SK-MEL-5 (cell line): ENCODE results near the gene NR3C2. TPM values are rescaled to one million over a fixed set of nuclear protein-coding genes. Genes with fewer than 3 reads are reported as not detected.

Experiments used
- DNase-seq: peaks from one replicate; pipeline ENCODE4 v3.0.0-alpha.2; 2016; ENCODE audit warnings: low read depth, low spot score
- in situ Hi-C: cut with HindIII; loops from 2 replicates; pipeline ENCODE4 v1.10.0; 2016; ENCODE audit warnings: low sequenced_read_pairs, high pct_unique_total_duplicates, low pct_unique_long_range_greater_than_20kb
- total RNA-seq: library from RNA; depleted of rRNA; stranded (reverse); fragments of >200 nt; shearing (Covaris generic); gene quantifications from 2 replicates; pipeline ENCODE4 v1.2.3, GENCODE V29; 2014

Gene NR3C2
- total RNA-seq, 1 experiment from 2014 or later, result 0.32 TPM

DNA sequence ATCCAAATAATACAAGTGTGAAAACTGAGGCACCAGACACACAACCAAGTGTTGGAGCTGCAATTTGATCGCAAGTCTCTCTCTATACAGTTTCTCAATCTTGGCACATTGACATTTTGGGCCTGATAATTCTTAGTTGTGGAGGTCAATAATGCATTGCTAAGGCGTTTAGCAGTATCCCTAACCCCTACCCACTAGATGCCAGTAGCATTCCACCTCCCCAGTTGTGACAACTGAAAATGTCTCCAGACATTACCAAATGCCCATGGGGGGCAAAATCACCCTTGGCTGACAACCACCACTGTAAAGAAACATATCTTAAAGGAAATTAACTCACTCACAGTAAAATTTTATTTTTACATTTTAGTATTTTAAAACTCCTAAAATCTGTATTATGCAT is 4.2 kb downstream of the NR3C2 start:
- in situ Hi-C loops, result no loop called here

DNA sequence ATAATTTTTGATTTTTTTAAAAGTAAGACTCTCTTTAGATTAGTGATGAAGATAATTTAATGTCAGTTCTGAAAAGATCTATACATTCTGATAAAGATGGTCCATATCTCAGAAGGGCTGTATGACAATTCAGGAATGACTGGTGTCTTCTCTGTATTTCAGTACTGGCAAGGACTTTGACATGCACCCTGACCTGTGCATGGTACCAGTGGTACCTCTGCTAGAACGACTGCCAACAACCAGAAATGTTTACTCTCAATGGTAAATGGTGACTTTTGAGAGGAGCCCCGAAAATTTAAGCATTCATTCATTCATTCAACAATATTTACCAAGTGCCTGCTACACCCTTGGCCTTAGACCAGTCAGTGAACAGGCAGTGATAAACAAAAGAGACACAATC is 4.8 kb downstream of the NR3C2 start:
- in situ Hi-C loops, result no loop called here

More for the DNA sequence above, 4.2 kb downstream of the NR3C2 start:
- no peak for DNase-seq

DNA sequence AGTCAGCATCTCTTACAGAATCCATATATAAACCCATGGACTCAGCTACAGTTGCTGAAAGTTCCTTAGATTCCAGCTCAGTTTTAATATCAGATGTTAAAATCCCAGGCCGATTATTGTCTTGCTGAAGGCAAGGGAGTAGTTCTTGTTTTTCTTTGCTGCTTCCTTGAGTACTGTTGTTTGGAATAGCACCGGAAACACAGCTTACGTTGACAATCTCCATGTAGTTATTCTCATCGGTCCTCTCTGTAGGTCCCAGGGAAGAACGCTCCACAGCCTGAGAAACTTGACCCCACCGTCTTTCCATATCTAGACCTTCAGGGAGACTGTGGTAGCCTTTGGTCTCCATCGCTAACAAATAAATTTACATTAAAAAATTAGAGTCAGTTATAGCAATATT is 5.7 kb downstream of the NR3C2 start:
- in situ Hi-C loops, result no loop called here
- DNase-seq, result no peak

More for the DNA sequence above, 4.8 kb downstream of the NR3C2 start:
- no peak for DNase-seq

DNA sequence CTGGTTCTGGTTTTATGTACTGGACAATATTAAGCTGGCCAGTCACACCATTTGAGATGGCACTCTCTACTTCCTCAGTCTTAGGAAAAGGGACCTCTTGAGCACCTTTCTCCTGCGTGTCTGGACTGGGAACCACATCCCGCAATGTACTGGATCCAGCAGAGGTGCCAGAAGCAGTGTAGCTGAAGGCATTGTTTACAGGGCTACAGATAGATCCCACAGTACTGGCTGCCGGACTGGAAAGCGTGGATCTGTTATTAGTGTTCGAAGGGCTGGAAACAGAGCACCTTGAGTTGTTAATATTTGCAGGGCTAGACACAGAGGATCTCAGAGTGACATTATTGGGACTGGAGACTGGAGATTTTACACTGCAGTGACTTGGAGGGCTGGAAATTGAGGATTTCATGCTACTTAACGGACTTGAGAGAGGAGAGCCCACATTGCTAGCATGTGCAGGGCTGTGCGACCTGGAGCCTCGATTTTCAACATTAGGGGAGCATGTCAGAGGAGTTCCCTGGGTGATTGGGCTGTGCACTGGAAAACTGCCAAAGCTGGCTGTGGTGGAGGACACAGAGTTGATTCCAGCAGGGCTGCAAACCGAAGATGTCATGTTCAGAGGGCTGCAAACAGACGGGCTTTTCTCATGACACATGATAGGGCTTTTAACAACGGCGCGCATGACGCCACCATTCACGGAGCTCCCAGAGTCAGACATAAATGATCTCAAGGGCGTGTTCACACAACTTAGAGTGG is 6.4 kb downstream of the NR3C2 start:
- DNase-seq, result no peak
- in situ Hi-C loops, result no loop called here

DNA sequence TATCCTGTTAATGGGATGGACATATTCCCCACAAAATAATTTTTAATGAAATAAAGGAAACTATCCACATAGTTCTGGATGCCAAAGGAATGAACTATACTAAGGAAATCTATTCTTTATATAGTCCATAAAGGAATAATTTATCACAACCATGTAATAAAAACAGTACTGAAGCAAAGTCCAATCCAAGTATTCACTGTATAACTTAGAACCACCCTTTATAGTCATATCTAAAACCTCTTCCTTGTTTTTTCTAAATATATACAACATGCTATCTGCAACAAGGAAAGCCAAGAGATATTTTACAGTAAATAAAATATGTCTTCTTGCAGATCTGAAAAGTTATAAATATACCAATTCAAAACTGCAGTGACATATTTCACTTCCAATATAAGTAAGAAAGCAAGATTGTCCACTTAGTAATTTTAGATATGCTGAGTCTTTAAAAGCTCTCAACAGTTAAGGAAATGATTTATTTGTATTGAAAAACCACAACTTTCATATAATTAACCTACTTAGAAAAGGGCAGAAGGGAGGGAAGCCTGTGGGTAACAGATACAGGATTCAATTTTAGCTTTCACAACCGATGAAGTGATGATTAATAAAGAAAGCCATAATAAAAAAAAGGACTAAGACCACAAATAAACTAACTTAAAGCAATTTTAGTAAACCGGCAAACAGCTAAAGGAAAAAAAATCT is 8.0 kb downstream of the NR3C2 start:
- in situ Hi-C loops, result no loop called here
- DNase-seq, result no peak

DNA sequence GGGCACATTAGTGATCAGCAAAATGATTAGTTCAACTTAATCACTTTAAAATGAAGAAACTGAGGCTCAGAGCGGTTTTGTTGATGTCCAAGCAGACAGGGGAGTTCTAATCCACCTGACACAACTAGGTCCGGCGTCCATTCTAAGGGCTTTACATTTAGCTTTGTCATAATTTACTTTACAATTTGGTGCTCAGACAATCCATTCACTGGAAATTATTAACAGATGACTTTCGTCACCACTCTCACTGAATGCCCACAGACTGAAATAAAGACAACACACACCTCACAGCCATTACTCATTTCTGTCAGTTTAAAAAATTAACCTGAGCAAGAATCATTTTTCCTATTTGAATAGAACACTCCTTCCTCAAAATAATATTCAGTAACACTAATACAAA is 10.8 kb downstream of the NR3C2 start:
- in situ Hi-C loops, result no loop called here
- no peak for DNase-seq

DNA sequence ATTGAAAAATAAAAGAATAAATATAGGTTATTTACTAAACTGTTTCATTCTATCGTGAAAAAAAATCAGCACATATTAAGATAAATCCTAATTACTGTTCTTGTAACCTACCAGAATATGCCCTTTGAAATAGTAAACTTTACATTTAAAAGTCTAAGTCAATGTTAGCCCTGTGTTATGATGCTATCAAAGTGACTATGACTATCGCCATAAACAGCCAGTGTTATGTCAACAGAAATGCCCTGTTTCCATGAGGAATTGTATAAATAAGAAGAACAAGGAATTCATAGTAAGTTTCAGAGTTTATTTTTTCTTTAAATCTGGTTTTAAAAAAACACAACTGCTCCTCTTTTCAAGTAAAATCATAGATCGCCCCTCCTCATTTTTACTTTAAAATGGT is 11.4 kb downstream of the NR3C2 start:
- in situ Hi-C loops, result no loop called here
- DNase-seq, result no peak

DNA sequence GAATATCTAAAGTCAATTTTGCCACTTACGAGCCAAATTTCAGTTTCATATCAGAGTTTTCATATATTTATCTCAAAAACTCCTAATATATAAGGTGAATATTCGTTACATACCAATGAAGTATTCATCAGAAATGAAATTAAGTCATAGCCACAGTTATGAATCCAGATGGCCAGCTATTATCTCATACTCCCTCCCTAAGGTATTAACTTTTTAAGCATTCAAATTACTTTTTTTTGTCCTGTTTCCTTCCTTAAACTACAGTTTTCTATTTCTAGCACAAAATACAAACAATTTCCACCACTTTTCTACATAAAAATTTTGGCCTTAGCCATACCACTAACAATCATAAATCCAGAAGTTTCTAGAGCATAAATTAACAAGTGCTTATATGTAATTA is 13.0 kb downstream of the NR3C2 start:
- DNase-seq, result no peak

DNA sequence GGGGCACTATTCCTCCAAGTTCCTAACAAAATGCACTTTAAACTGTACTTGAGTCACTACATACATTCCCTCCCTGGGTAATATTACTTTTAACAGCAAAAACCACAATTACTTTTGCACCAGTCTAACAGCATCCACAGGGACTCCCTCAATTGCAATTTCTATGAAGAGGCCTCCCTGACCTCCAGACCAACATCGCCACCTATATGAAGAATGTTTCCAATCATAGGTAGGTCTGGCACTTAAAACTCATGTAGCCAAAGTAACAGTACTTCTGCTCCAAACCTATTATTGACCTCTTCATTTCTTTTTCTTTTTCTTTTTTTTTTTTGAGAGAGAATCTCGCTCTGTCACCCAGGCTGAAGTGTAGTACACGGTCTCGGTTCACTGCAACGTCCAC is 15.6 kb downstream of the NR3C2 start:
- in situ Hi-C loops, result no loop called here
- DNase-seq, result no peak

More for the DNA sequence above, 13.0 kb downstream of the NR3C2 start:
- in situ Hi-C loops, result no loop called here

DNA sequence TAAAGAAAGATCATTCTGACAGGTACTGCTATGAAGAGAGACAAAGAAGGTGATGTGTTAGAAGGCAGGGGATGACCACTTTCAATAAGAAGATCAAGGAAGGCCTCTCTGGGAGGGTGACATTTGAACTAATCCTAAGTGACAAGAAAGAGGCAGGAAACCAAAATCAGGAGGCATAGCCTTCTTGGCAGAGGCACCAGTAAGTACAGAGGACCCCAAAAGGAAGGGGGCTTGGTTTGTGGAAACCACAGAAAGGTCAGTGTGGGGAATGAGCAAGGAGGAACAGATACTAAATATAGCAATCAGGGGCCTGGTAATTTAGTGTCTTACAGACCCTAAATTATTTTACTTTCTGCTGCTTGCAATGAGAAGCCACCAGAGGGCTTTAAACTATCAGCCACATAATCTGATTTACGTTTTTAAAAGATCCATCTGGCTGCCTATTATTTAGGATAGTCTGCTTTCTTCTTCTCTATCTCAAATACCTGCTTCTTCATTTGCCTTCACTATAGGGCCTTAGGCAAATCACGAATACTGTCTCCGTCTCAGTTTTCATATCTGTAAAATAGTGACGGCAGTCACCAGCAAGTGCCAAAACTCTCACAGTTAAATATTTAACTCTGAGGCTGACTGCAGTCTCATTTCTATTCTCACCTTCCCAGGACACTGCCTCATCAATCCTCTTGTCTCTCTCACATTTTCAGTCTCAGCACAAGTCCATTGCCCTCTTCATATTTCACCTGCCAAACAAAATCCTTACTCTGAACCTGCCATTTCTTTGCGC is 16.7 kb downstream of the NR3C2 start:
- in situ Hi-C loops, result no loop called here
- no peak for DNase-seq

DNA sequence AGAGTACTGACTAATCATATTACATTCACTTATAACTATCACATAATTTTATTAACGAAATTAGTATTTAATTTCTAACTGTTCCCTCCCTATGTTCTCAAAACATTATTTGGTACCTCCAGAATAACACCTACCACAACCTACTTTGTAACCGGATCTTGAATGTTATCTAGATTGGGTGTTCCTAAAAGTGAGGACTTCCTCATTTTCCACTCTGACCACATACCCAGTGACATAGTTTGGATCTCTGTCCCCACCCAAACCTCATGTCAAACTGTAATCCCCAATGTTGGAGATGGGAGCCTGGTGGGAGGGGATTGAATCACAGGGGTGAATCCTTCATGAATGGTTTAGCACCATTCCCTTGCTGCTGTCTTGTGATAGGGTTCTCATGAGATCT is 21.8 kb downstream of the NR3C2 start:
- in situ Hi-C loops, result no loop called here
- no peak for DNase-seq

DNA sequence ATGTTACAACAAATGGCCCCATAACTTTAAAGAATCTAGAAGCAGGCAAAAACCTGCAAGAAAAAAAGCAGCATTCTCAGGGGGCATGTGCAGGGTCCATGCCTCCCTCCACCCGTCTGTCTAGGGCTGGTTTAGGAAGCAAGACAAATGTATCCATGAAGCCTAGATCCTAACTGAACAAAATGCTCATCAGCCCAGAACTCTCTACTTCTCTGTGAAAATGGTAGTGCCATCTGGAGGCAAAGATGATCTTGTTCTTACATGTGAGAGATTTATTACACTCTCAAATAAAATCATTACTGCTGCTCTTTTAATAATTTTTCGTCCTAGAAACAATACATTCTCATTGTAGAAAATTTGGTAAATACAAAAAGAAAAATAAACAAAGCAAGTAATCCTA is 26.7 kb downstream of the NR3C2 start:
- peak; percentile 65 for DNase-seq
- in situ Hi-C loops, result no loop called here

DNA sequence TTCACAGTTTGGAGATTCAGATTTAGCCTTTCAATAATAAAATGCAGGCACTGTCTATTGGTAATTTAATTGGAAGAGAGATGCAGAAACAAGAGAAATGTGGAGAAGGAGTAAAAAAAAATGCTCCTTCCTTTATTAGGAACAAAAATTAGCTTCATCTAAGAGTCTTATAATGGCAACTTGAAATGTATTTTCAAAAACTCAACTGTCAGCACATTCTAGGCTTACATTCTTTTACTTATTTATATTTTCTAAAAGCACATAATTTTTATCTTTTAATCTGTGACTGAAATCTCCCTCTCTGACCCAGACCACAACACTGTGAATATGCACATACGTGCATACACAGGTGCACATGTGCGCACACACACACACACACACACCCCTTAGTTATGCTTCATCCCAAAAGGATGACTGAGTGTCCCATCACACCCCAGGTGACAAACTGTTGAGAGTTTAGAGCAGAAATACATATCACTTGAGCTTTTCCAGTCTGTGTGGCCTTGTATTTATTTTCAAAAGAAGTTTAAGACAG is 29.7 kb downstream of the NR3C2 start:
- no peak for DNase-seq
- in situ Hi-C loops, result no loop called here

DNA sequence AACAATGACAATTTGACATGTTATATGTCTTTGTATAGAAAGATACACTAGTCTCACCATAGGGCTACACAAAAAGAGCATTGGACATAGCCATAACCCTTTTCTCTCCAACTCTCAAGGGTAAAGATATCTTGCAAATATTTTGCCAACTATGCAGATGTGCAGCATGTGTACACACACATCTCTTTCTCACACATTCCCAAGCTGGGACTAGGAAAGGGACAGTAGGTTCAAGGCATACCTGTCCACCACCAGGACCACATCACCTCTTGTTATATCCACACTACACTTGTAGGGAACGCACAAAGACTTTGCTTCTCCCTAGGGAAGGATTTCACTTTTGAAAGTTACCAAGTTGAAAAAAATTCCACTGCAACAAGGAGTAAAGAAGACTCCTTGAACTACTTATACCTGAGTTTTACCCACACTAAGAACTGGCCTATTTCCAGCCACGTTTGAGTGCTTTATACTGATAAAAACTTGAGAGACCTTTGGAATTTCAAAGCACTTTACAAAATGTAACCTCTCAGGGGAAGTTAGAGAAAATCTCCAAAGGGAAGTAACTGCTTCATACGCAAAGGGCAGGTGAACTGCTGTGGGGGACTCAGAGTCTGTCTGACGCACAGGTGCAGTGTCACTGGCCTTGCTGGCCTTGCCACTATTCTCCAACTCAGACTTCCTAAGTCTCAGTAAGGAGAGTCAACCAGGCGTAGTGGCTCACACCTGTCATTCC is 36.9 kb downstream of the NR3C2 start:
- in situ Hi-C loops, result no loop called here
- no peak for DNase-seq

DNA sequence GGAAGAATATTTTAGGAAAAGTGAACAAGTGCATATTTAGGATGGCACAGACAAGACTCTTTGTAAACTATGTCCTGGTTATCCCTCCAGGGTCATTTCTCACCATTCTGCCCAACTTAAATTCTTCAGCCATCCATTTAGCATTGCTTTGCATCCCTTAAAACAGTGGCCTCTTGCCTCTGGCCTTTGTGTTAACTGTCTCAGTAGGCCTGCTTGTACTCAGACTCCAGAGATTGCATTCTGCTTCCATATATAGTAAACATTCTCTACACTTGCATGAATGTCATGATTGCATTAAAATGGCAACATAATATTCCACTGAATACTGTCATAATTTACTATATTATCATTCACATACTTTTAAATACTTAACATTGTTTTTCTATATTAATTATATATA is 43.2 kb downstream of the NR3C2 start:
- in situ Hi-C loops, result no loop called here
- no peak for DNase-seq

DNA sequence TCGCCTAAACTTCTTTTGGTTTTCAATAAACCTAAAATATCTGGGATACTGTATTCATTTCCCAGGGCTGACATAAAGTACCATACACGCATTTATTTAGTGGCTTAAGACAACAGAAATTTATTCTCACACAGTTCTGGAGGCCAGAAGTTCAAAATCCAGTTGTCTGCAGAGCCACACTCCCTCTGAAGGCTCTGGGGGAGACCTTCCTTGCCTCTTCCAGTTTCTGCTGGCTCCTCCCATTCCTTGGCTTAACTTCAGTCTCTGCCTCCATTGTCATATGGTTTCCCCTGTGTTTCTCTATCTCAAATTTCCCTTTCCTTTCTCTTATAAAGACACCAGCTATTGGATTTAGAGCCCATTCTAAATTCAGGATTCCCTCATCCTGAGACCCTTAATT is 44.4 kb downstream of the NR3C2 start:
- in situ Hi-C loops, result no loop called here
- no peak for DNase-seq

DNA sequence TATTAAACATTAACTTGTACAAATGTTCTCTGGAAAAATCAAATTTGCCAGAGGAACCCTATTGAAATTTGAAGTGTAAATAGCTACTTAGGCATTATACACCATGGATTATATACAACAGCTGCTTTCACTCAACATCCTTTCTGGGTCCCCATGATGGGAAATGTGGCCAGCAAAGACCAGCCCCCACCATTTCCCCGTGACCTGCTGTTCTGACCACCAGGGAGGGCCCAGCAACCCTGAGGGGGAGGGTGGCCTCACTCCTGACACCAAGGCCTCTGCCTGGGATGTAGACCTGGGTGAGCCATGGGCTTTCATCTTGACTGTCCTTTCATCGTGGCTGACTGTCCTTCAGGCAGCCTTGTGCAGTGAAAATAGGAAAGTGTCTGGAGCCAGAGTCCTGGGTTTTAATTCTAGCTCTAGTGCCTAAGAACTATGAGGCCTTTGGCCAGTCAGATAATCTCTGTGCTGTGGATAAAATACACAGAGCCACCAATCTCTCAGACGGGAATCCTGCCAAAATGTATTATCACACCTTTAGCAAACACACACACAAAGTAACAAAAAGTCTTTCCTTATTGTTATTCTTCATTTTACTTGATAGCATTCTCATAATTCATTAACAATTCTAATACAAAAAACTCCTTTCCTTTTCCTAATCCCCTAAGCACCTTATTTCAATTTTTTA is 45.1 kb downstream of the NR3C2 start:
- in situ Hi-C loops, result no loop called here
- DNase-seq, result no peak
